ENCODE data around the gene SPATS2L.

The SPATS2L gene

DNA sequence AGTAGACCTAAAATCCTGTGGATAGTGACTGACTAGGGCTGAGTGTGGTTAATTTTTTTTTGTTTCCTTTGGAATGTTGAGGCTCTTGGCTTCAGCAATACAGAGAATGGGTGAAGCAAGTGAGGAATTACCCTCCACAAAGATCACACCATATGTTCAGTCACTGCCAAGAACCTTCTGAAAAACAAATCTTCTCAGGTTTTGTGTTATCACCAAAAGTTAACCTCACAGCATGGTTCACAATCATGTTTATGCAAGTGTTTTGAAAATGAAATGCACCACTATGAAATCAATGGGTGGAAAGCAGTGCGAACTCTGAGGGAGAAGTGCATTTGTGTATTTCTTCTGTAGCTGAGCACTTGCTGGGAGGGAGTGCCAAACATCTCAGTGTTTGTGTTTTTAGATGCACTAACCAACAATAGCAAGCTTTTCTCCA, 44.4 kb downstream of the SPATS2L start:
- no peak for DNase-seq (ENCODE audit: low spot score)

DNA sequence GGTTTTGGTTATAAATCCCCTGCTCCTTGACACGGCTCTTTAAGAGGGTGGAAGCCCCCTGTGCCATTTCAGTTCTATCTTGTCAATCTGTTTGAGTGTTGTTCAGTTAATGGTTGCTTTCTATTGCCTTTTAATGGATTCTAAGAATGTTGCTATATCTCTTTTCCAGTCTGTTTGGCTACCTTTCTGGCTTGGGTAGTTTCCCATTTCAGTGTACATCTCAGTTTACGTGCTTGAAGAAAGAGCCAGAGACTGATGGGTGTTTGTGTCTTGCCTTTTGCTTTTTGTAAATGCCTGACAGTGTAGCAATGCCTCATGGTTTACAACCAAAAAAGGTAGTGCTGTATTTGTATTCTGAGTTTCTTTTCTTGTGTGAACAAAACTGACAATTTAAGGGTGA, 45.3 kb downstream of the SPATS2L start:
- DNase-seq (ENCODE audit: low spot score): no peak

DNA sequence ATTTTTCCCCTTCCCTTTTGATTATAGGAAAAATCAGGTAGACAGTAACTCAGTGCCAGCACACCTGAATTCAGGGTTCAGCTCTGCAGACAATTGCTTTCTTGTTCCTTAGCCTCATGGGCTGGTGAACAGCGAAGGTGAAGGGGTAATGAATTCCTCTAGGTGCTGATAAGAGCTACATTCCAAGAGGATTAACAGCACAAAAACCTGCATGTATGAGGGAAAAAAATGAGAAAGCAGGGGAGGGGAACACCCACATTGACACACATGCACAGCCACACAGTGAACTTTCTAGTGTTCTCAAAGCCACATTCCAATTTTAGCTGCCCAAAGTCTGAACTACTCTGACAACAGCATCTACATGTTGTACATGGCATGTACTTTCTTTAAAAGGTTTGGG, 46.1 kb downstream of the SPATS2L start:
- no peak for DNase-seq (ENCODE audit: low spot score)

DNA sequence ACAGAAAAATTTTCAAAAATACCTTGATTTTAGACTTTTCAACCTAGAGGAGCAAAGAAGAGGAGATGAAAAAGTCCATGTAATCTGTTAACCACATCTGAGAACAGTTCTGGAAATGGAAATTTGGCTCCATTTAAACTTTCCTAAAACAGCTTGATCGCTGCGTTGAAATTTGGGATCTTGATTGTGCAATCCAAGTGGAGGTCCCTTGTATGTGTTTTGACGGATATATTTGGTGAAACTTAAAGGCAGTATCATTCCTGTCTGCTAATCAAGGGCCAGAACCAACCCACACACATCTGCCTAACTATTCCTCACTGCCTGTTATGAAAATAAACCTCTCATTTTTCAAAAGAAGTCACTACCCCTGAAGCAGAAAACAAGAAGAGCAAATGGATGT, 46.6 kb downstream of the SPATS2L start:
- DNase-seq (ENCODE audit: low spot score): no peak

DNA sequence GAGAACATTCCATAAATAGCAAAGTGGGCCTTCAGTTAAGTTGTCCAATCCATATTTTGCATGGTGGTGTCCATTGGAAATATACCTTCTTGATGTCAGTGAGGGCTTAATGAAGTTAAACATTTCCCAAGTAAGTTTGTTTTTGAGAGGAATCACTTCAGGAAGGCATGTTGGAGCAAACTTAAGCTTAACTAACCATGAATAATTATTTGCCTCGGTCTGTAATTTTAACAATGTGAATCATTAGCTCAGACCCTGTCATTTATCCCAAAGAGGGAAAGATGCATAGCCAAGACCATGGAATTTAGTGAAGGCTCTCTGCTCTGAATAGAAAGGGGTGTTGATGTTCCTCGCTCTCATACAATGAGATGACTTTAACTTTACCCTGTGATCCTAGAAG, 47.4 kb downstream of the SPATS2L start:
- DNase-seq (ENCODE audit: low spot score): no peak

DNA sequence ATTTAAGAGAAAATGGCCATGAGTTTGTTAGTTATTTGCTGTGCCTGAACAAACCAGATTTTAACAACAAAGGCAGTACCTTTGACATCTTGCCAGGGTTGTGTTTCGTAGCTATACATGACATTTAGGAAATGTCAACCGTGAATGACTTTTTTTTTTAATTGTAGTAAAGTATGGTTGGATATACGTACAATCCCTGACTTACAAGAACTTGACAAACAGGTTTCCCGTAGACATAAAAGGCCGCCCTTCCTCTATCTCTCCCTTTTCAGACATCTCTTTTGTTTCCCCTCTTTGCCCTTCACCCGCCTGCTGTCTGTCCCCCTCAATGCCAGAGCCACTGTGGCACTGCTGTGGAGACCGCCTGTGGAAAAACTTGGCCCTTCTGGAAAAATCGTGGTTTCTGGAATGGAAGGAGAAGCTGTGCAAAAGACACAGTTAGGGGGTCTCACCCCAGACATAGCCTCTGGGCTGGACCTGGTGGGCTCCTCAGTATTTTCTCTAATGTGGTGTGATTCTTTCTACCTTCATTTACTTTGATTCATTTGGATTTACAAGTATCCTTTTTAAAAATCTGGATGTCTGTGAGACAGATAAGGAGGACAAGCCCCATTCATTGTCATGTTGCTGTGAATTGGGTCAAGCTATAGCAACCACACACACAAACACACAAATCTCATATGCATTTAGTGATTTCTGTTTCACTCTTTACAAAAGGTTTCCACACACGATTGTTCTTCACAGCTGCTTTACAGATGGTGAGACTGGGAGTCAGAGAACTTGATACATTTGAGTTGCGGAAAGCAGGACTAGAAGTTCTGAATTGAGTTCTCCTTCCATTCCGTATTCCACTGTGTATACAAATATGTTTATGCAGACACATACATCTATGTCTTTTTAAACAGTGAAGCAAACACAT, 48.6 kb downstream of the SPATS2L start:
- DNase-seq (ENCODE audit: low spot score): no peak

DNA sequence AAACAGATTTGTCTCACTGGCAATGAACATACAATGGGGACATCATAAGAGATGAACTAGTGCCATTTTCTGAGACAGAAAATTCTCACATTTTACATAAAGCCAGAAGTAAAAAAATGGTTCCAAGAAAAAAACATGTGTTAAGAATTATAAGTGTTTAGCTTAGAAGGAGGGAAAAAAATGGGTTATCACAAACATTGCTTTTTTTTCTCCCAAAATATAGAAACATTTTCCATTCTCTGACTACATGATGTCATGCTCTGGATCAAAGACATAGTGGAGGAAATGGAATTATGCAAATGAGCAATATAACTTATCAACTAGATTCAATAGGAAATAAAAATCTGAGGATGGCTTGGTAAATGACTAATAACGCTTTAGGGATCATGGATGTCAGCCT, 49.8 kb downstream of the SPATS2L start:
- DNase-seq (ENCODE audit: low spot score): no peak

DNA sequence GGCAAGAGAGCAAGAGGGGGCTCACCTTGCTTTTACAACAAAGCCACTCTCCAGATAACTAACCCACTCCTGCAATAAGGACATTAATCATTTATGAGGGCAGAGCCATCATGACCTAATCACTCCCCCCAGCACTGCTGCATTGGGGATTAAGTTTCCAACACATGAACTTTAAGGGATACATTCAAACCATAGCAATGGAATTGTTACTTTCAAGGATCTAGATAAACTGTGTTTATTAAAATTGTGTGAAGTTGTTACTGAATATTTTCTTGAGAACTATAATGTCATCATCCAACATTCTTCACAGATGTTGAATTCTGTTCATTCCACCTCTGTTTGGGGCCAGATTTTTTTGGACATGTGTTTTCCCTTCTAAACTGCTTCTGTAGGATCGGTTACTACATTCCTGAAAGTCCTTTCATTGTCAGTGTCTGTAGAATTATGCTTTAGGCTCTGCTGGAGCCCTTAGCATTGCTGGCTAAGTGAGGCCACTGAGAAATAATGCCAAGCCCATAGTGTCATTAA, 50.4 kb downstream of the SPATS2L start:
- DNase-seq (ENCODE audit: low spot score): no peak

DNA sequence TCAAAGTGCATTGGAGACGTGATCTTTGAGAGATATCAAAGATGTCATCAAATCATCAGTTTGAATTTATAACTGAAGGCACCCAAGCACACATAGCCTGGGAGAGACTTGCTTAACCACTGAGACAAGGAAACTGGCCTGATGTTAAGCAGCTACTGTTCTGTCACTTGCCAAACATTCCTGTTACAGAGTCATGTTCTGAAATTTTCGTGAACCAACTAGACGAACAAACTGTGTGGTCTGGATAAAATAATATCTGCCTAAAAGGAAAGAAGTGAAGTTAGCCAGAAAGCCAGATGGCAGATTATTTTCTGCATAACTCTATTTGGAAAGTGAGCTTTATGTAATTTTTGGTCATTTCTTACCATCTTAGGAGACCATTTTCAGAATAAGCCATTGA, 51.4 kb downstream of the SPATS2L start:
- no peak for DNase-seq (ENCODE audit: low spot score)

DNA sequence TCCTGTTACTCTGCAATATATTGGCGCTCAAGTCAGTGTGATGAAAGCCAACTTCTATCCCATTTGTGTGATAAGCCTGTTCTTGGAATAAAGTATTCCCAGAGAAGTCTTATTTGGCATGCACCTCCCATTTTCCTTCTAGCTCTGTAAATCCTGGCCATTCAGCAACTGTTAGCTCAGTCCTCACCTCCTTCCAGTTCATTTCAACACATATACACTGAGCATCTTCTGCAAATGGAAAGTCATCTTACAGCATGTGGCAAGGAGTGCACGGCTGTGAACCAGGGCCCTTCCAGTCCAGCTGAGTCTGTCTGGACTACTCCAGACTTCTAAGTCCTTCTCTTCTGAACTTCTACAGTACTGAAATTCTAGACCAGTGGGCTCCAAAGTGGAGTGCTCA, 53.1 kb downstream of the SPATS2L start:
- DNase-seq (ENCODE audit: low spot score): no peak

DNA sequence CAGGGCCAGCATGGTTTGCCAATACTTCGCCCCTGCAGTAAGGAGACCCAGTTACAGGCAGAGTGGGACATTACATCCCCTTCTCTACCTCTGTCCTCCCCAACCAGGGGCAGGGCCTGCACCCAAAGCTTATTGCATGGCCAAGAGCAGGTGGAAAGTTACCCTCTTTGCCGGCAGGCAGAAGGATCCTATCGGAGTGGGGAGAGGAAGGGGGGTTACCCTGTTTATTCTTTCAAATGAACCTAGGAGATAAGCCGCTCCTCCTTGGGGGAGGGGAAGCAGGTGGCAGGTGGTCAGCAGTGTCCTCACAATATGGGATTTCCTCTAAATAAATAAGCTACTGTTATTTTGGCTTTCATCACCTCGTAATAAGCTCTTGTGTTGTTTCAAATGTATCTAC, 53.9 kb downstream of the SPATS2L start:
- DNase-seq (ENCODE audit: low spot score): no peak

DNA sequence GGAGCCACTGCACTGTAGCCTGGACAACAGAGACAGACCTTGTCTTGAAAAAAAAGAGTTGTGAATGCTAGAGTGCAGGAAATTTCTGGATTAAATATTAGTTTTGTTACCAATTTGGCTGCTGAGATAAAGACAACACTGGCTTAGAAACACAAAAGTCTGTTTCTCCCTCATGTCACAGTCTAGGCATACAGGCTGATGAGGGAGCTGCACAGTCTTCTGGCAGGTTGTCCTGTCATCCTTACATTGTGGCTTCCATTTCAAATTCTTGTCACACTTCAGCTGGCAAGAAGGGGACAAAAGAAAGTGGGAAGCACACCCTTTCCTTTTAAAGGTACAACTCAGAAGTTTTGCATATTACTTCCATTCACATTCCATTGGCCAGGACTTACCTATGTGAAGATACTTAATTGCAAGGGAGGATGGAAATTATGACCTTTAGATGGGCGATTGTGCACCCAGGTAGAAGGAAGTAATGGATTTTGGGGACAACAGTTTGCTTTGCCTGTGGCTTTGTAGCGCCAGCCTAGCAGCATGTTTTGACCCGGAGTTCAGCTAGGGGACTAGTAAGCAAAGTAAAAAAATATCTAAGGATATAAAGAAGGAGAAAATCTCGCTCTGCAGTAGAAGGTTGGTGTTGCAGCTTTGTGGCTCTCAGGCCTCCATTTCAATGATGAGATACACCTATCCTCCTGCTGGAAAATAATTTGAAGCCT, 55.9 kb downstream of the SPATS2L start:
- DNase-seq (ENCODE audit: low spot score): no peak

DNA sequence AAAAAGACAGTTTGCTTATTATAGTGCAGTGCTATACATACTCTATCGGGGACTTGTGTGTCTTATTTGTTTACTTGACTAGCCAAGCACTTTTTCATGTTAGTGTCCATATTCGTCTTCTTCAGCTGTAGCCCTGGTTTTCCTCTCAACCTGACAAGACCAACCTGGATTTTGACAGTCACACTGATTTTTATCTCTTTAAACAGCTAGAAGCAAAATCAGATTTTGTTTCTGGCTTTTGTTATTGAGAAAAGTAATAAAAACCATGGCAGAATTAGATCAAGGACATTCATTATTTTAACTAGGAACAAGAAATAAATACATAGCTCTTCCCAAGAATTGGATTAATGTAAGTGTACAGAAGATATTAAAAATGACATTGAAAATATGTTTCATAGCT, 56.8 kb downstream of the SPATS2L start:
- no peak for DNase-seq (ENCODE audit: low spot score)

DNA sequence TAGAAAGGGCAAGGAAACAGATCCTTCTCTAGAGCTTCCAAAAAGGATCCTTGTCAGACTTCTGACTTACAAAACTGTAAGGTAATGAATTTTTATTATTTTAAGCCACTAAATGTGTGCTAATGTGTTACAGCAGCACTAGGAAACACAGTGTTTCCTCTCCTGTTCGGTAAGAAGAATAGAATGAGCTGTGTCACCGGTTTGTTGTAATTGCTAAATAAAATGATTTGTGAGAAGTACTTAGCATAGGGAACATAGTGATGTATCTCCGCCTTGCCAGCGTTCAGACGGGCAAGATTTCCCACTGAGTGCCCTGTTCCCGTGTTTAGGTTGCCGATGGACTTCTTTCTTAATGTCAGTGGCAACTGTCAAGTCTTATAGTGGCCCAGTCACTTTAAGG, 57.6 kb downstream of the SPATS2L start:
- no peak for DNase-seq (ENCODE audit: low spot score)

DNA sequence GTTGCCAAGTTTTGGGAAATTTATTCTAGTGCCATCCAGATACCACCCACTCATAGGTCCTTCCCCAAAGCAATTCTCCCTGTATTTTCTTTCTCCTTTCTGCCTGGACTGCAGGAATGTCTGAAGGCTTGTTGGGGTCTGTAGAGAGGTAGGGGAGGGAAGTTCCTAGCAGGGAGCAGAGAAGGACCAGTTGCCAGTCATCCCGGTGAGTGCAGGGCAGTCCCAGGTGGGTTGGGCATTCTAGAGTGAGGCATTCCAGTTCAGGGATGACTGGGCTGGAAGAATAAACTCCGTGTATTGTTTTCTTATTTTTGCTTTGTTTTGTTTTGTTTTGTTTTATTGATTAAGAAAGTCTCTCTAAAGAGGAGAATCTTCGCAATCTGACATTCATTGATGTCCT, 58.1 kb downstream of the SPATS2L start:
- no peak for DNase-seq (ENCODE audit: low spot score)

DNA sequence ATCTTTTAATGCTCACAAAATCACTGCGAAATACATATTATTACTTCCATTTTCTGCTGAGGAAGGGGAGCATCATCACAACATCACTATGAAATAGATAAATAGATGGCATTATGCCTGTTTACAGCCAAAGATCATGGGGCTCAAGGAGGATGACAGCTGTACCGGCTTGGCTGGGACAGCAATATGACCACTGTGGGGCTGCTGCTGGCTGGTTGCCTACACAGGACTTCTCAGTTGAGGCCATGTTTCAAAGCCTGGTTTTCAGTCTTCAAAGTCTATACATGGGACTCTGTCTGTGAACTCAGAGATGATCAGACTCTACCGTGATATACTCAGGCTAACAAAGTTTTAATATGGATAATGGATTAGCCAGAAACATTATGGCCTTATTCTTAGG, 58.7 kb downstream of the SPATS2L start:
- DNase-seq (ENCODE audit: low spot score): no peak

DNA sequence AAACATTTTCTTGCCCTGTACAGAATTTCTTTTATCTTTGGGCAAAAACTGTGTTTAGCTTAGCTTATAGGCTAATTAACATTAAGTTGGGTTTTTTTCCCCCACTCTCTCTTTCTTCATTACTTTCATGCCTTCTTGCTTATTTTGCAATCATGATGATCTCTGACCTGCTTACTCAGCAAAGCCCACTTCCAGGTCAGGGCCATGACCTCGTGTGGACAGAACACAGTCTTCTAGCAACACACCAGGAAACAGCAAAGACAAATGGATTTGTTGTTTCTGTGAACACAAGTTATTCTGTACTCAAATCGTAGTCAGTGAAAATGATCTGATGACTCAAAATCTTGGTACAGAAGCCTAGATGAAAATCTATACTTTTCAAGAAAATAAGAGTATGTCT, 60.7 kb downstream of the SPATS2L start:
- no peak for DNase-seq (ENCODE audit: low spot score)

DNA sequence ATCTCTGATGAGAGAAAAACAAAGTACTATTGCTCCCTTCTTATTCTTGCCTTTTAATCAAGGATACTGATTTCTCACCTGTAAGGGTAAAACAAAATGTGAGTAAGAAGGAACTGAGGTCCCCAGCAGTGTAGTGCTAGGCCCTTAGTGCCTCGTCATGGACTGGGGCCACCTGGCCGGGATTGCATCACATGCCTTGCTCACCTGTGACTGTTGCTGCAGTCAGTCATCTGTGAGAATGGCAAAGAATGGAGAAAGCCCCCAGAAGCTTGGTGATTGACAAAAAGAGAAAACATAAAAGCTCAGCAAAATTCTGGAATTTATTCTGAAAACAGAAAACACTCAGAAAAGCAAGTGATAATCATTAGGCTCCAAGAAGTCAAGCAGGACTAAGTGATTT, 63.4 kb downstream of the SPATS2L start:
- DNase-seq (ENCODE audit: low spot score): no peak

DNA sequence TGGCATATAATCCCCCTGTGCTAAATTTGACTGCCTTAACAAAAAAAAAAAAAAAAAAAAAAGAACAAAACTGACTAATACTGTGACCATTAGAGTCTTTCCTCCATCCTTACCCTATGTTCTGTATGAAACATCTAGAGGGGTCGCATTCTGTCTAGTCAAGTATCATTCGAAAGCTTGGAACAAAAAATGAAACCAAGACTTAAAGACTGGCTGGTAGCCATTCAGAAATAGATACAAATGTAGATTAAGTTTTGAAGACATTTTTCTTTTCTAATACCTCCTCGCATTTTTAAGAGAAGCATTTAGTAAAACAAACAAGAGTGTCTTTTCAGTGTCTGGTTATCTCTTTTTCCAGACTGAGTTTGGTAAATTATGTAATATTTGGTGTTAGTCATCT, 66.7 kb downstream of the SPATS2L start:
- no peak for DNase-seq (ENCODE audit: low spot score)

DNA sequence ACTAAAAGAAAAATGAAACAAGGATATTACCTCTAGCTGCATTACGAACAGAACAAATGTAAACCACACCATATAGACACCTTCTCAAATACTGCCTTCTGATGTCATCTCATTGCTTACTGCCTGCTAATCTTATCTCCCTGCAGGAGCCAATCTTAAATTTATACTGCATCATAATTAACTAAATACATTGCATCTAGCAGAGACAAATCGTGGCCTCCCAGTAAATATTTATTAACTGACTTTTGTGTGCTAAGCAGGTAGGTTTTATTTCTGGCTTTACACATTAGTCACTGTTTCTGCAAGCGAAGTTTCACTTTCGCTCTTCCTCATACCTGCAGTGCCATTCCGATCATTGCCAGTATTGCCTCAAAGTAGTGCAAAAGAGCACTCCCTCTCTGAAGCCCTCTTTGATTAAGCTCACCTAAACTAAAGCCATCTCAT, 67.5 kb downstream of the SPATS2L start:
- DNase-seq (ENCODE audit: low spot score): no peak

DNA sequence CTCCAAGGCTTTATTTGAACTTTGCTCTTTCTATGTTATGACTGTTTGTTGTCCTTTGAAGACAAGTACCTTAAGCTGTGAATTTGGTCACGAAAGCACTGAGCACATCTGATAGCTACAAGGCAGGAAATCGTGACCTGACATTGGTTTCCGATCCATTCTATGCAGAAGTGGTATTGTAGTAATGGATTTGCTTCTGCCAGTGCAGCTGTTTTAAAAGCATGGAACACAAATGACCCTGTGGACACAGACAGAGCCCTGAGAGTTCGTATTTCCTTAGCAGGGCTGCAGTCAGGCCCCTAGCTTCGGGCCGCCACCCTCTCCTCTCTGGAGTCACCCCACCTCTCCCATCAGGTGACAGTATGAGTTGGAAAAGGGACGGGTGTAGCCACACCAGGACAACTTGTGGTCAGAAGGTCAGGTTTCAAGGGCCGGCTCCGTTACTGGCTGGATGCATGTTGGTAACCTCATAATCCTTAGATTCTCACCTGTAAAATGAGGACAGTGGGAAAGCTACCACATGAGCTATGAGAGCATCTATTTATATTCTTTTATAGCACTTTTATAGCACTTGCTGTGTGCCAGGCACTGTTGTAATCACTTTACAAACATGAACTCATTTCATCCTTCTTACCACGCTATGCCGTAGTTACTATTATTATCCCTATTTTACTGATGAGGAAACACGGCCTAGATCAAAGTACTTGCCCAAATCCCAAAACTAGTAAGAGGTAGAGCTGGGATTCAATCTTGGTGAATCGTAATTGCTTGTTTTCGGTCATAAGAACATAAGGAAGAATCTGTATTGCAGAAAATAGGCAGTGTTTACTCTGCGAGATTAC, 70.2 kb downstream of the SPATS2L start:
- no peak for DNase-seq (ENCODE audit: low spot score)

All from putamen (tissue), 1 donor.